ENCODE results near the gene GALNT17.
A peak's percentile ranks its signal among the peaks of the same experiment; 100 is the strongest.
"Not testable (repeated sequence)": the region's sequence is repeated elsewhere in the genome, so short reads cannot be mapped to it uniquely, and the experiment has no call there.

GALNT17 gene

DNA sequence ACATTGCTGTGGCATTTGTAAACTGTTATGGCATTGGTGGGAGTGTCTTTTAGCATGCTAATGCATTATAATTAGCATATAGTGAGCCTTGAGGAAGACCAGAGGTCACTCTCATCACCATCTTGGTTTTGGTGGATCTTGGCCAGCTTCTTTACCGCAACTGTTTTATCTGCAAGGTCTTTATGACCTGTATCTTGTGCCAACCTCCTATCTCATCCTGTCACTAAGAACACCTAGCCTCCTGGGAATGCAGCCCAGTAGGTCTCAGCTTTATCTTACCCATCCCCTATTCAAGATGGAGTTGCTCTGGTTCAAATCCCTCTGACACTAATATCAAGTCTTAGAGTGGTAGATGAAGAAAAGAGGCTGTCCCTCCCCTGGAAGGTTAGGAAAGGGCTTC is 506.2 kb downstream of the GALNT17 start:
- no peak for DNase-seq

DNA sequence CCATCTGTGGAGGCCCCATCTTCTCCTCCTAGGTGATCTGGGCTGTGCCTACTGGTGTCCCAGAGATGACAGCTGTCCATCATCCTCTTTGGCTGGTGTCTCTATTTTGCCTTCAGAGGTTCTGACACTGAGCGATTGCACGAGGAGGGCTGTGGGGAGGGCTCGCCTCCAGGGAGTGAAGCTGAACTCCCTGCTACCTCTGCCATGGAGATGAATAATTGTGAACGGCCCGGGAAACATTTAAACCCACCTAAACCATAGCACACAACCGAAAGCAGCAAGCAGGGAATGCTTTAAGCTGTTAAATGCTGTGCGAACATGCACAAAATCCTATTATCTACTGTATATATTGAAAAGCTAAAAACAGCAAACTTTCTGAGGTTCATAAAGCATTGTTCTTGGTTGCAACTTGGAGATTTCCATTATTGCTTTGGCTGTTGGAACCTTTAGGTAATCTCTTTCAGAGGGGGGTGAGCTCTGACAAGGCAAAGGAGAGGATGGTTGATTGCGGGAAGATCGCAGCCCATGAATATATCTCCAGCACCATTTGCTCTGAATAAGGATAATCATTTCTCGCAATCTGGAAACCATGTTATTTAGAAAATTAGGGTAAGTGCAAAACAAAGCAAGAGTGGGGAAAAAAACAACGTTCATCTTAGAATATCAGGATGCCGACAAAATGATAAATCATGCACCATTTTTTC is 507.6 kb downstream of the GALNT17 start:
- no peak for DNase-seq

DNA sequence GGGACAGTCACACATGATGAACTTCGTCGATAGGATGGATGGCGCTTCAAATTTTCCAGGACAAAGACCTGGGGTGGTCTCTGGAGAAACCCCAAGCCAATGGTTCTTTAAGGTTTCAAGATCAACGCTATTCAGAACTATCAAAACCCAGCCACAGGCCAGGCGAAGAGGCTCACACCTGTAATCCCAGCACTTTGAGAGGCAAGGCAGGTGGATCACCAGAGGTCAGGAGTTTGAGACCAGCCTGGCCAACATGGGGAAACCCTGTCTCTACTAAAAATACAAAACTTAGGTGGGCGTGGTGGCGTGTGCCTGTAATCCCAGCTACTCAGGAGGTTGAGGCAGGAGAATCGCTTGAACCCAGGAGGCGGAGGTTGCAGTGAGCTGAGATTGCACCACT is 511.1 kb downstream of the GALNT17 start:
- DNase-seq = not testable (repeated sequence)

DNA sequence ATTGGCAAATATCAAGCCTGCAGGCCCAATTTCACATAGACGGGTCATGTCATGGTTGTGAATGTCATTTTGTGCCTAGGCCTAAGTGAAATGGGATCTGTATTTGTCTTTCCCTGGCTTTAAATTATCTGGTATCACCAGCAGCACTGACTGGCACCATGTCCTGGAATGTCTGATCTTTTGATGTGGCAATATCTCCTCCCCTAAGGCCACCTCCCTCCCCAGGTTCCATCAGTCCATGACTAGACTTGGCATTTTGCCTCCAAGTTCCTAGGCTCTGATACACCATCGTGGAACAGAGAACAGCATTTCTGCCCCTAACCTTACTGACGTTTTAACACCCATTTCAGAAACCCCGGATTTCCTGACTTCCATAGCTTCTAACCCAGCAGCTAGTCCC is 513.9 kb downstream of the GALNT17 start:
- no peak for DNase-seq

DNA sequence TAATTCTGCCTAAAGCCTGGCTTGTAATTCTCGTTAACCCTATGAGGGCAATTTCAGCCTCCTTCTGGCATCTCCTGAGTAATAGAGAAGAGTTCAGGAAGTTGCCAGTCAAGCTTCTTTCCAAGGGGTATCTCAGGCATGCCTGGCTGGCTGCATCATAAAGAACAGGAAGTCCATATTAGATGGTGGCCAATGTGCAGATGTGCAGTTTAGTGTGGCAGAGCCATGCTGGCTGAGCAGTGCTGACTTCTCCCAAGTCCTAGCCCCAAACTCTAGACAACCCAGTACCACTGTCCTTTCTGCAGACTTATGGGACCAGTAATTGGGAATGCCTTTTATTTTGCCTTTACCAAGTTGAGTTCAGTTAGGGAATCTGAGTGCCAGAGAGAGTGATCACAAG is 517.9 kb downstream of the GALNT17 start:
- no peak for DNase-seq

DNA sequence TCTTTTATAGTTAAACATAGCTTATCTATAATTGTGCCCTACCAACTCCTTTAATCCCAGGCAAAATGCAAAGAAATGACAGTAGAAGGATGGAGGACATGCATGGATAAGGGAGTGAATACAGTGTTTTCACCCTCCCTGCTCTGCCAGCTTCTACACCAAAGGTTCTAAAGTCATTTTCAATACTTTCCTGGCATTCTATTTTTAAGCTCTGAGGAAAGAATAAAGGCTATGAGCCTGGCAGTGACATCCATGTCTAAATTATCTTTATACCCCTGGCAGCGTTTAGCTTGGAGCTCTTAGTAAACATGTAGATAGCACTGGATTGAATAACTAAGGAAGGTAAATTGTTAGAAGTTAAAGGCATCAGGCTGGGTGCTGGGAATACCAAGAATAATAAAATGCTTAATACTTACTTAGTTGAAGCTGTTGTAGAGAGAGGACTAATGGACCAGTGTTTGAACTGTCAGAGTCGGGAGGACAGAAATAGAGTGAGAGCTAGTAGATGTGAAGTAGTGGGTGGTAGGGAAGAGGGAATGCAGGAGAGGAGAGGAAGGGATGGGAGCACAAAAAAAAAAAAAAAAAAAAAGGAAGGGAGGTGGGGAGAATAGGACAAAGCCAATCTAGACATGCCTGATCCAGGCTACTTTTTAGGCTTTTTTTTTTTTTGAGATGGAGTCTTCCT is 518.9 kb downstream of the GALNT17 start:
- DNase-seq = no peak

DNA sequence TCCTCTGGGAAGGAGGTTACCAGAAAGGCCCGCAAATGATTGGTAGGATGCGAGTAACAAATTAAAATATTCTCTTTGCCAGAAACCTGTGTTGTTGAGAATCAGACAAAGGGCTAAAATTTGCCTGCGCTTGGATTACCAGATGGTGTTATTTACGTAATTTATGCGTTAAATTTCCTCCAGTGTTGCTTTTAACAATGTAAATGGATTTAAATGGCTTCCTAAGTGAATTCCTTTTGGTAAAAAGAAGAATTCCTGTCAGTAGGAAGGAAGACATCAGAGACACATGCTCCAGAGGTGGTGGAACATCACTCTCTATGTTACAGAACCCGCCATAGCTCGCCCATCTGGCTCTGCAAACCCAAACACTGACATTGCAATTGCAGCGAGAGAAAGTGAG is 520.6 kb downstream of the GALNT17 start:
- DNase-seq = no peak

DNA sequence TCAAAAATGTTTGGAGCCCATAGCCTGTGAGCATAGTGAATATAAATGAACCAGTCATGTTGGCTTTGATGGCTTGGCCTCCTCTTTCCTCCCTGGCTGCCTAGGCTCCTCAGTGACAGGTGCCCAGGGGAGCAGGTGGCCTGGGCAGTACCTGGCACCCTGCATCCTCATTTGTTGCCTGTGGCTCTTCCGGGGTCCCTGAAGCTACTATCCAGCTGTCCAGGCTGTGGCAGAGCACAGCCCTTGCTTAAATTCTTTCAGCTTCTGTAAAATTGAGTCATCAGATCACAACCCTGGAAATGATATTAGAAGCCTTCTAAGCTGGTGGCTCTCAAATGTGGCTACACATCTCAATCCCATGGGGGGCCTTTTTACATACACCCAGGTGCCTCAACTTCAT is 525.4 kb downstream of the GALNT17 start:
- DNase-seq = no peak

DNA sequence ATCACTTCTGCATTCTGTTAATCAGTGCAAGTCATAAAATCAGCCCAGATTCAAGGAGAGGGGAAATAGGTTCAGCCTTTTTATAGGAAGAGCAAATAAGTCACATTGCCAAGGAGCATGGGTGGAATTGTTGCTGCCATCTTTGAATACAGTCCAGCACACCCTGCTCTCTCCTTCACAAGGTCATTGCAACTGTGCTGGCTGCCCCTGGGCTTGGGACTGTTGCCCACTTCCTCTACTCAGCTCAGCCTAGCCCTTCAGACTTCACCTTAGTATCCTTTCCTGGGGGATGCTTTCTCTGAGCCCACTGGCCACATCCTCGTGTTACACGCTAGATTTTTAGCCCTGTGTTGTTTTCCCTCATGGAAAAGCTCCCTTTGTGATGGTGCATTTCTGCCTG is 527.7 kb downstream of the GALNT17 start:
- no peak for DNase-seq

DNA sequence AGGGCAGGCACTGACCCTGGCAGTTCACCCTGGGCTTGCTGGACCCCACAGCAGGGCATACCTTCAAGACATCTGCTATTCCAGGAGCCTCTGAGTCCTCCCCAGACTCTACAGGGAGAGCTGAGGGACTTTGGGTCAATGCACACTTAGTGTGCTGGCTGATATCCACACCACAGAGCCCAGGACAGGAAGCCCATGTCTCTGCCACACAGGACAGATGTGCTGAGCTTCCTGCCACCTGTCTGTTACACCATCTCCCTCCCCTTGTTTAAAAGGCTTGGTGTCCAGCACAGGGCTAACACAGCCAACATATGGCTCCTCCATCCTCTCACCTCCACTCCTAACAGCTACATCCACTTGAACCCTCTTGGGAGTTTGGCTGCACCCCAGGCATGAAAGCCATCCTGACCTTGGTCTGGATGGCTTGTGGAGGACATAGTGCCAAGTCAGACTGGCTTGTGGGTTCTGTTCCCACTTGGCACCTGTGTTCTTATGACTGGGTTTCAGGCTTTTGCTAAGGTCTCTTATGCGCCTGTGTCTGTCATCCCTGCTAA is 529.8 kb downstream of the GALNT17 start:
- no peak for DNase-seq

DNA sequence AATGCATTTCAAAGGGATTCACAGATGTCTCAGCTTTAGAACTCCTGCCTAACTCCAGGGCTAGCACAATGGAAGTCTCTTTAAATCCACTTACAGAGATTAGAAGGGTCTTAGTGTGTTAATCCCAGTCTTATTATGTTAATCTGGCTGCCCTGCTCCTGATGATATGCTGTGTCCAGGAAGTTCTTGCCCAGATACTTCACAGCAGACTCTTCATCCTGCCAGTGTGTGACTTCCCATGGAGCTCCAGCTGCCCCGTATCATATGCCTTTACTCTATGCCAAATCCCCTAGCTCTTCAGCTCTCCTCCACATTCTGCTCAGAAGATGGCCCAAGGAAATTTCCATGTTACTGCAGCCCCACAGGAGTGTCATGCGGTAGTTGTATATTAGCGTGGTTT is 533.8 kb downstream of the GALNT17 start:
- no peak for DNase-seq

DNA sequence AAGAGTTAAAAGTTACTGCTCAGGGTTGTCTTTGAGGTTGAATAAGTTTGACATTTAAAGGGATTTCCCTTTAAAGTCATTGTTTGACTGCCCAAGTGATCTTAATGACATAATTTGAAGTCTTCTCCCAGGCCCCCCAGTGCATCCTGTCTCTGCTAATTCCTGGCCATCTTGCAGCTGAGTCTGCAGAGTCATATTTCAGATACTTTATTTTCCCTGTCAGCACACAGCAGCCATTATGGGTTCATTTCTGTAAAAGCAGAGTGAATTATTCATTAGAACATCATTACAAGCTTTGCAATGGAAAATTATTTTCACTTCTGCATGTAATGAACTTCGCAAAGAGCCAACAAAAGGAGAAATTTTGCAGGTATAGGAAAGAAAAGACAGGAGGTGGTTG is 536.6 kb downstream of the GALNT17 start:
- no peak for DNase-seq

DNA sequence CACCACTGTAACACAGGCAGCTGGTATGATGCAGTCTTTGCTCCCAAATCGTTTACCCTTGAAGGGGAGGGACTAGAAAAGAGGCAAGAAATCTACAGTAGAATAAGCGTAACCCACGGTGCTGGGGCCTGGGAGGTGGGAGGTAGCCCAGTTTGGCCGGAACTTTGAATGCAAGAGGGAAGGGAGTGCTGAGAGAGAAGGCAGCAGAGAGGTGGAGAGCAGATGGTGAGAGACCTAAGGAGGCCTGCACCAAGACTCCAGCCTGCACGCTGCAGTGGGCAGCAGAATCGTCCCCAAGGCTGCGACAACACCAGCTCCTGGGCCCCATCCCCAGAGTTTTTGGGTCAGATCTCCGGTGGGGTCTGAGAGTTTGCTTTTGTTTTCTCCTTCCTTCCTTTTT is 547.5 kb downstream of the GALNT17 start:
- DNase-seq = no peak

DNA sequence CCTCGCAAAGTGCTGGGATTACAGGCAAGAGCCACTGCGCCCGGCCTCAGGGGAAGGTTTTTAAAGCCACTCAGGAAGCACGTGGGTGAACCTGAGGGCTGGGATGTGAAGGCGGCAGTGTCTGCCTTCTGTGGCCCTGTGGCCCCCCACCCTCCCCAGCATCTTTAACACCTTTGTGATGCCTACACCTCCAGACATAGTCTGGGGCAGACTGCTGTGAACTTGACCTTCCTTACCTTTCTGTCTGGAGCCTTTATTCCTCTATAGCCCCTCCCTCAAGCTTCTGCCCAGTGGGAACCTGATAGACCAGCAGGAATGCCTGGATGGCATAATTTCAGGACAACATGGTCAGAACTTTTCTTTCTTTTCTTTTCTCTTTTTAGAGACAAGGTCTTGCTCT is 550.2 kb downstream of the GALNT17 start:
- no peak for DNase-seq

DNA sequence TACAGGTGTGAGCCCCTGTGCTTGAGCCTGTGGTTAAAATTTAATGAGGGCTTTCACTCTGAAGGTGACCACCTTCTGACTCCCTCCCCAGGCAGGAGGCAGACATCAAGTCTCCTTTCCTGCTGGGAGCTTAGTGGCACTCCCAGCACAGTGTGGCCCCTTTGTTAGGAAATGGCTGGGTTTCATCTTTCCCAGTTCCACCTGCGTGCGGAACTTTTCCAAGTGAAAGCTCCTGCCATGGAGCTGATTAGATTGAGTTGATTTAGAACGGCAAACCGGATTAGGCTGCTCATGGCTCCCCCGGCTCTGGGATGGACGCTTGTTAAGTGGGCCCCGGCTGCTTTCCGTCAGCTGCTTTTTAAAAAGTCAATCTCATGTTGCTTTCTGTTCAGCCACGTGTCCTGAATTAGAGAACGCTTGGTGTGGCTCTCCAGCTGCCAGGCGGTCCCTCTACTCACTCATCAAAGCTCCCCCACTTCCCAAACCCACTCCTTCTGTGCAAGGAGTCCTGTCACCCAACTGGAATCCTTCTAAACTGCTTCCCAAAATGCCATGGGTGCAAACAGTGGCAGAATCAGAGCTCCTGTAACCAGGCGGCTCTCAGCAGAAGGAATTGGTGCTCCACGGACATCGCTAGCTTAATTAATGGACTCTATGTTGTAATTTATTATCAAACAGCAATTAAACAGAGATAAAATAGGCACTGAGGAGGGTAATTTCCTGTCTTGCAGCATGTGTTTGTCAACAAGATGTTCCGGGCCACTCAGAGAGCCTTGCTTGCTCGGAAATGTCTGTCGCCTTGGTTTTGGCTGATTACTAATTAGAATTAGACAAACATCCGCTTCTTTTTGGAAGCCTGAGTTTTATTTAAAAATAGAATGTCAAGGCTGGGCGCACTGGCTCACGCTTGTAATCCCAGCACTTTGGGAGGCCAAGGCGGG is 551.2 kb downstream of the GALNT17 start:
- peak; percentile 24 for DNase-seq

DNA sequence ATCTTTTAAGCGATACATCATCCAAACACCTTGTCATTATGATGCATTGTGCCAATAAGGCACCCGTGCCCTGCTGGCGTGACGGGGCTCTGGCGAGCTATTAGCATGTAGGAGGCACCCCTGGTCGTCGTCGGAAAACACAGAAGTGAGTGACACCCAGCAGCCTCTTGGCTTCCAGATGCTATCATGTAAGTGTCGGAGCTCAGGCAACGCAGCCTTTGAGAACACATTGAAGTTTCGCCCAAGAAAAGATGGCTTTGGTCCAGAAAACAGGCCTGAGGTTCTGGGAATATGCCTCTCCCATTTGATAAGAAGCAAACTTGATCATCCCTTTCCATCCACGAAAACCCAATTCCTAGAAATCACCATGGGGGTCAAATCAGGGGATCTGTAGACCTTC is 555.3 kb downstream of the GALNT17 start:
- no peak for DNase-seq

DNA sequence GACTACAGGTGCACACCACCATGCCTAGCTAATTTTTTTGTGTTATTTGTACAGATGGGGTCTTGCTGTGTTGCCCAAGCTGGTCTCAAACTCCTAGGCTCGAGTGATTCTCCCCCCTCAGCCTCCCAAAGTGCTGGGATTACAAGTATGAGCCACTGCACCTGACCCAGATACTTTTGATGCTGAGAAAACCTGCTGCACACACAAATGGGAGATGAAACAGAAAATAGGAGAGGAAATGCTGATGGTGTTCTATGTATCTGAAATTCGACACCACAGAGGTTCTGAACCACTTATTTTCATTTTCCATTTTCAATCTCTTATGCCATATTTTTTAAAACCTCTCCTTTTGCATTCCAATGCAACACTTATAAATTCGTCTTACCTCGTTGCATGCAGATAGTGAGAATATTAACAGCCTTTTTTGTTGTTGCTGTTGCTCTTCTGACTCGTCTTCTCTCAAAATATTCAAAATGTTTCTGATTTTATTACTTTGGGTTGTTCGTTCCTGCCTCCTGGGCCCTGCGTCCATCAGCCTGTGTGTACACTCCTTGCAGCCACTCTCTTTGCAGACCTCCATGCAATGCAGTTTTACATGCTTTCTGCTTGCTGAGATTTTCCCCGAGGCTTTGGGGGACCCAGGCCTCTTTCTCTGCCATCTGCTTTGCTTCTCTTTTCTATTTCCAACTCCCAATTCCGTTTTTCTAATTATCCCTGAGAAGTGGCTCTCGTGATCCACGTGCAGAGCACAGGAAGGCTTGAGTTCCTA is 556.1 kb downstream of the GALNT17 start:
- DNase-seq = no peak

DNA sequence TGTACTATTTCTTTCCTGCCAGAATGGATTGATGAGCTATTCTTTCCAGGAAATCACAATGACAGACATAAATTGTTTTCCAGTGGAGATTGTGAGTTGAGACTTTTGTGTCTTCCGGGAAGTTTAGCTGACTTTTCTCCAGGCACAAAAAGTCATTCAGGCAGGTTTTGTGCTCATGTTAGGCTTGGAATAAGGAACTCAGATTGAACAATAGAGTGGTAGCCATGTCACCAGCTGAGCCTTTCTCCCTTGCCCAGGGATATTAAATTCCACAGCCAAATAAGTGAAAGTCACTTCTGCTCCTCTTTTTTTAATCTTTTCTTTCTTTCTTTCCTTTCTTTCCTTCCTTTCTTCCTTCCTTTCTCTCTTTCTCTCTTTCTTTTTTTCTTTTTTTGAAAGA is 559.6 kb downstream of the GALNT17 start:
- DNase-seq = no peak

DNA sequence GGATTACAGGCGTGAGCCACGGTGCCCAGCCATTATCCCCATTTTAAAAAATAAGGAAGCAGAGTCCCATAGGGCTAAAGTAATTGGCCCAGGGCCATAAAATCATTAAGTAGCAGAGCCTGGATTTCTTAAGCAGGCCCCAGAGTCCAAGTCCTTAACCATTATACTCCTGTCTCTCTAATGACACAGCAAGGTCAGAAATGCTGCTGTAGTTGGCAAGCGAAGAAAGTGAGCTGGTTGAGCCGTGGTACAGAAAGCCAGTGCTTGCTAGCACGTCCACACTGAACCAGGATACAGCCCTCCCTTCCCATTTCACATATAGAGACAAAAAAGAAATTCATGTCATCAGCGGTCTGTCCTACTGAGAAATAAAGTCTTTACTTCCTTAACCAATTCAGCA is 562.7 kb downstream of the GALNT17 start:
- no peak for DNase-seq

DNA sequence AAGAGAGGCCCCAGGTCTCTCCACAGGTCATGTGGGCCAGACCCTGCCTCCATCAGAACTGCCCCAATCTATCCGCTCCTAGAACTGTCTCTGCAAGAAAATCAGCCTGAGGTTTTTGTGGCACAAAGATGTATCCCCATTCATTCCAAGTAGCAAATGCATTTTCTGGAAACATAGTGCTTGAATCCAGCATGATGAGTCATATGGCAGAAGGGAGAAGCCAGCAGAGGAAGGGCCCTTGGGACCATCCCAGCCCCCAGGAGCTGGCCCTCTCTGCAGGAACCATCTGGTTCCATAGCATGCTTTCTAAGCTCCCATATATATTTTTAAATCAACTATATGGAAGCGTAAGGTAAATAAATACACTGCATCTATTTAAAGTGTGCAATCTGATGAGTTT is 563.2 kb downstream of the GALNT17 start:
- DNase-seq = no peak

DNA sequence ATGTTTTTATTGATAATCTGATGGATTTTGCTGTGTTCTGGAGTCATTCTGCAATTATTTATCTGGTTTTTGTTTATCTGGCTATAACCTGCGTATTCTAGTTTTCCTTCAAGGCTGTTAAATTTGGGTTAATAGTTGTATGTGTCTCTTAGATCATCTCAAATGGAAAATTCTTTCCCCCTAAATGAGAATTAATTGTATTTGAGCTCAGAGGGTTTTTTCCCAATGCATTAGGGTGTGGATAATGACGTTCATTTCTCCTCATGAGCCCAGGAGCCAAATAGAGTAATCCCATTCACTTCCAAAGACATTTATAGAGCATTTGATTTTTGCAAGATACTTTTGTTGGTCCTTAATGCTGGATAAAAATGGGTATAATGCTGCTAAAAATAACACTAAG is 564.6 kb downstream of the GALNT17 start:
- no peak for DNase-seq

DNA sequence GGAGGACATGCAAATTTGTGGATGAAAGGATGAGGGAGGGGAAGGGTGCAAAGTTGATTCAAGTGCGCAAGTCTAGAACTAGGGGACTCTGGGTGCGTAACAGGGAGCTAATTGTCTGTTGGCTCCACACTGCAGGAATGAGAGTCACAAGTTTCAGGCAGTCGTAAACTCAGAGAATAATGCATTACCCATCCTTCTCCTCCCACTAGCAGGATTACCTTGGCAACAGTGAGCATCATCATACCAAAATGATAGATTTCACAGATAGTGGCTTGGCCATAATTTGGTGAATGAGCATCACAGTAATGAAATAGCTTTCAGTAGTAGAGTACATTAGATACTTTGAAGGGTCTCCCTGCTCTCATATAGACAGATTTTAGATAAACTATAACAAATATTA is 565.5 kb downstream of the GALNT17 start:
- DNase-seq = no peak

DNA sequence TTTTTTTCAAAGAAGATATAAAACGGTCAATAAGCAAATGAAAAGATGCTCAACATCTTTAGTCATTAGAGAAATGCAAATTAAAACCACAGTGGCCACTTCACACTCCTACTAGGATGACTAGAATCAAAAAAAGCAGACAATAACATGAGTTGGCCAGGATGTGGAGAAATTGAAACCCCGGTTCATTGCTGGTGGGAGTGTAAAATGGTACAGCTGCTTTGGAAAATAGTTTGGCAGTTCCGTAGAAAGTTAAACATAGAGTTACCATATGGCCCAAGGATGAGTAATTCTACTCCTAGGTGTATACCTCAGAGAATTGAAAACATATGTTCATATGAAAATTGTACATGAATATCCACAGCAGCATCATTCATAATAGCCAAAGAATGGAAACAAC is 573.3 kb downstream of the GALNT17 start:
- no peak for DNase-seq

Data from femur (tissue), 1 donor.